ENCODE data around the gene RGS16. TPM values are rescaled to one million over a fixed set of nuclear protein-coding genes. Genes with fewer than 3 reads are reported as not detected.

RGS16 gene
- total and polyA plus RNA-seq, 9 of the 15 experiments (the other 6 are each of a cell fraction or from before 2014, with no cell fraction given), result 0.07 to 0.55 (median 0.36) TPM

- ATAC-seq (no peak), FAIRE-seq (no peak), DNase-seq (ENCODE audit: extremely low read depth in 1 of 4, low spot score in 3 of 4) (no peak)
- Histone ChIP-seq H3K27me3 (ENCODE audit: control insufficient read depth in 2 of 2, insufficient read depth in 2 of 2, low read length in 2 of 2) (peaks cover 31 to 37% of the 10 kb centered on the region in 2 experiments; a peak in 4 of 5 replicates), H4K20me1 (replicated peaks; ENCODE audit: control insufficient read depth, insufficient read depth, low read length) (no peaks in the 10 kb centered on the region), H3K27ac (ENCODE audit: extremely low read depth, low read depth, low read length) (no peak overlapping the region), H3K4me2 (ENCODE audit: insufficient read depth, low read length) (no peak overlapping the region), H3K4me1 (replicated peaks in 1 of 2; ENCODE audit: control insufficient read depth in 2 of 2, insufficient read depth in 2 of 2, low read length in 2 of 2) (no peaks in the 10 kb centered on the region; a peak in 1 of 5 replicates), H2AFZ (ENCODE audit: low read depth, low read length) (no peak overlapping the region), H3K4me3 (no peak overlapping the region), H3K9me3 (replicated peaks; ENCODE audit: control insufficient read depth, insufficient read depth, low read depth, low read length) (no peaks in the 10 kb centered on the region), H3K9me1 (ENCODE audit: control insufficient read depth, insufficient read depth, low read length) (no peaks in the 10 kb centered on the region), H3K79me2 (ENCODE audit: control insufficient read depth, insufficient read depth, low read length) (no peaks in the 10 kb centered on the region), H3K9ac (ENCODE audit: insufficient read depth in 1 of 2, low read depth in 2 of 2, low read length in 2 of 2) (no peak overlapping the region), H3K36me3 (ENCODE audit: control insufficient read depth, insufficient read depth, low read length) (no peaks in the 10 kb centered on the region)
- BruUV-seq (replicated peaks), result no TSS peak
- intact Hi-C loops (cut with micrococcal nuclease) (no loop called here), in situ Hi-C loops (cut with MboI) (no loop called here)
- CTCF ChIA-PET (ENCODE audit: low intra/inter-chr PET ratio), result interaction anchor here (0.6 kb wide), 1 partner anchor 359 kb away, joined by 4 read pairs; no protein-coding TSS in a partner anchor
- WGBS (ENCODE audit: insufficient coverage, low coverage, missing lambda C conversion rate), result 29% methylated on average over 1 of the region's 1 CpG
- POLR2A ChIA-PET, result interaction anchor here (1.7 kb wide), 1 partner anchor 14 kb away, joined by 5 read pairs; no protein-coding TSS in a partner anchor
- no peak for TF ChIP-seq IRF2 (CRISPR knock-in tag; IDR thresholded peaks at IDR 0.05)
- no peak for TF ChIP-seq DIDO1 (tag; IDR thresholded peaks at IDR 0.05; ENCODE audit: low read depth)
- TF ChIP-seq HSF4 (CRISPR knock-in tag; IDR thresholded peaks at IDR 0.05; ENCODE audit: borderline replicate concordance), result no peak
- no peak for TF ChIP-seq ZNF830 (CRISPR knock-in tag; IDR thresholded peaks at IDR 0.05)
- TF ChIP-seq STAG1 (CRISPR knock-in tag; IDR thresholded peaks at IDR 0.05; ENCODE audit: borderline replicate concordance), result no peak
- TF ChIP-seq CHD7 (IDR thresholded peaks at IDR 0.05; ENCODE audit: low read depth, low read length), result no peak
- TF ChIP-seq ZNF239 (CRISPR knock-in tag; IDR thresholded peaks at IDR 0.05), result no peak
- TF ChIP-seq RBM25 (IDR thresholded peaks at IDR 0.05; ENCODE audit: low read depth, low read length, severe bottlenecking), result peak; percentile 95
- peak in 1 of 2 experiments; percentile 31; a peak in 1 of 4 replicates for TF ChIP-seq KDM1A (IDR thresholded peaks at IDR 0.05)
- TF ChIP-seq CHD4 (IDR thresholded peaks at IDR 0.05; ENCODE audit: insufficient read depth, insufficient replicate concordance, low read depth, low read length, poor library complexity, severe bottlenecking), result peak; percentile 48
- TF ChIP-seq FIP1L1 (IDR thresholded peaks at IDR 0.05; ENCODE audit: low read depth, low read length, poor library complexity, severe bottlenecking), result no peak
- TF ChIP-seq BCOR (IDR thresholded peaks at IDR 0.05), result peak; percentile 38; the same call in 1 of the 2 replicates
- no peak for TF ChIP-seq LEF1 (IDR thresholded peaks at IDR 0.05)
- TF ChIP-seq POLR2A (conservative IDR thresholded peaks at IDR 0.05), result no peak
Observed at GRCh38 chr1:182631954-182632353, 27.8 kb upstream of the RGS16 start.

All from K562 (cell line).